ENCODE measurements around the gene DNAH14. TPM values are rescaled to one million over a fixed set of nuclear protein-coding genes. Genes with fewer than 3 reads are reported as not detected.

DNAH14 gene
- total and polyA plus RNA-seq, 9 of the 15 experiments (the other 6 are each of a cell fraction or from before 2014, with no cell fraction given) = 58.4 to 142 (median 98.4) TPM

DNA sequence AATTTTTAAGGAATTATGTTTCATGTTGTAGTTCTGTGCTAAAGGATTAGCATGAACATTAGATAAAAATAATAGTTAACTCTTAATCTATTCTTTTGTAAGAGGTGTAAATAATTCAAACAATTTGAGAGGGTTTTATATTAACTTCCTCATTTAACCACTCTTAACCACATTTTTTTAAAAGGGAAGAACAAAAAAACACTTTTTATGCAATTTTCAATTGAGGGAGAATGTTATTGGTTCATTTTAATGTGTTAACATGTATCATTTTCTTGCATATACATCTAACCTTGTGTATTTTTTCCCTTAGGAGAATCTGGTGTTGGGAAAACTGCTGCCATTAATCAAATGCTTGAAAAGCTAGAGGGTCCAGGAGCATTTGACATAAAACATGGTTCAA, 329.3 kb downstream of the DNAH14 start:
- Histone ChIP-seq H3K9me1 (ENCODE audit: control insufficient read depth, insufficient read depth, low read length) (no peaks in the 10 kb centered on the region), H2AFZ (ENCODE audit: low read depth, low read length) (no peak overlapping the region), H3K27ac (ENCODE audit: extremely low read depth, low read depth, low read length) (no peak overlapping the region), H3K36me3 (ENCODE audit: control insufficient read depth, insufficient read depth, low read length) (no peaks in the 10 kb centered on the region), H3K4me2 (ENCODE audit: insufficient read depth, low read length) (no peak overlapping the region), H3K9me3 (replicated peaks; ENCODE audit: control insufficient read depth, insufficient read depth, low read depth, low read length) (no peaks in the 10 kb centered on the region), H3K4me1 (replicated peaks in 1 of 2; ENCODE audit: control insufficient read depth in 2 of 2, insufficient read depth in 2 of 2, low read length in 2 of 2) (no peaks in the 10 kb centered on the region), H4K20me1 (replicated peaks; ENCODE audit: control insufficient read depth, insufficient read depth, low read length) (no peaks in the 10 kb centered on the region), H3K27me3 (ENCODE audit: control insufficient read depth in 2 of 2, insufficient read depth in 2 of 2, low read length in 2 of 2) (no peaks in the 10 kb centered on the region), H3K4me3 (no peak overlapping the region), H3K79me2 (ENCODE audit: control insufficient read depth, insufficient read depth, low read length) (no peaks in the 10 kb centered on the region), H3K9ac (ENCODE audit: insufficient read depth in 1 of 2, low read depth in 2 of 2, low read length in 2 of 2) (no peak overlapping the region)
- CTCF ChIA-PET (ENCODE audit: low intra/inter-chr PET ratio) = interaction anchor here (0.6 kb wide), 1 partner anchor 1208 kb away, joined by 3 read pairs; no protein-coding TSS in a partner anchor
- DNase-seq (ENCODE audit: extremely low read depth in 1 of 4, low spot score in 3 of 4) (no peak), FAIRE-seq (no peak), ATAC-seq (no peak)
- intact Hi-C loops (cut with micrococcal nuclease) (no loop called here), in situ Hi-C loops (cut with MboI) (no loop called here)
- TF ChIP-seq ARNT (IDR thresholded peaks at IDR 0.05) (no peak), TCFL5 (CRISPR knock-in tag; conservative IDR thresholded peaks at IDR 0.05) (no peak), CREBBP (IDR thresholded peaks at IDR 0.05; ENCODE audit: low read depth, low read length) (no peak), TAF1 (IDR thresholded peaks at IDR 0.05; ENCODE audit: control insufficient read depth, extremely low read depth, insufficient read depth, low read length, severe bottlenecking) (no peak)
- POLR2A ChIA-PET = no interaction called here
- BruUV-seq (replicated peaks) = no TSS peak

DNA sequence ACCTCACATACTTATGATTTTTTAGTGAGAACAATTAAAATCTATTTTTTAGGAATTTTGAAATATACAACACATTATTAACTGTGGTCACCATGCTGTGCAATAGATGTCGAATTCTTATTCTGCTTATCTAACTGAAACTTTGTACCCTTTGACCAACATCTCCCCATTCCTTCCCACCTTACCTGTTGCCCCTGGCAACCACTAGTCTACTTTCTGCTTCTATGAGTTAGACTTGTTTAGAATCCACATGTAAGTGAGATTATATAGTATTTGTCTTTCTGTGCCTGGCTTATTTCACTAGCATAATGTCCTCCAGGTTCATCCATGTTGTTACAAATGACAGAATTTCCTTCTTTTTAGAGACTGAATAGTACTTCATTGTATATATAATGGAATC, 330.1 kb downstream of the DNAH14 start:
- no peak for FAIRE-seq

More for the DNA sequence above, 330.1 kb downstream of the DNAH14 start:
- BruUV-seq (replicated peaks) = no TSS peak
- no peaks in the 10 kb centered on the region for H3K36me3 ChIP-seq (ENCODE audit: control insufficient read depth, insufficient read depth, low read length)
- no peak overlapping the region for H3K27ac ChIP-seq (ENCODE audit: extremely low read depth, low read depth, low read length)
- H4K20me1 ChIP-seq (replicated peaks; ENCODE audit: control insufficient read depth, insufficient read depth, low read length) = no peaks in the 10 kb centered on the region
- ChIA-PET POLR2A (no interaction called here), CTCF (ENCODE audit: low intra/inter-chr PET ratio) (interaction anchor here (0.6 kb wide), 1 partner anchor 1209 kb away, joined by 3 read pairs; no protein-coding TSS in a partner anchor)
- H3K9me1 ChIP-seq (ENCODE audit: control insufficient read depth, insufficient read depth, low read length) = no peaks in the 10 kb centered on the region
- H3K4me3 ChIP-seq = no peak overlapping the region
- H3K9ac ChIP-seq (ENCODE audit: insufficient read depth in 1 of 2, low read depth in 2 of 2, low read length in 2 of 2) = no peak overlapping the region
- WGBS (ENCODE audit: insufficient coverage, low coverage, missing lambda C conversion rate) = 0% methylated on average over 1 of the region's 1 CpG
- no peaks in the 10 kb centered on the region for H3K9me3 ChIP-seq (replicated peaks; ENCODE audit: control insufficient read depth, insufficient read depth, low read depth, low read length)
- in situ Hi-C loops (cut with MboI) (no loop called here), intact Hi-C loops (cut with micrococcal nuclease) (no loop called here)
- no peaks in the 10 kb centered on the region for H3K79me2 ChIP-seq (ENCODE audit: control insufficient read depth, insufficient read depth, low read length)
- no peaks in the 10 kb centered on the region for H3K4me1 ChIP-seq (replicated peaks in 1 of 2; ENCODE audit: control insufficient read depth in 2 of 2, insufficient read depth in 2 of 2, low read length in 2 of 2)
- H3K27me3 ChIP-seq (ENCODE audit: control insufficient read depth in 2 of 2, insufficient read depth in 2 of 2, low read length in 2 of 2) = no peaks in the 10 kb centered on the region
- DNase-seq (ENCODE audit: extremely low read depth in 1 of 4, low spot score in 3 of 4) (no peak), ATAC-seq (no peak)
- TF ChIP-seq, protein P1, sequence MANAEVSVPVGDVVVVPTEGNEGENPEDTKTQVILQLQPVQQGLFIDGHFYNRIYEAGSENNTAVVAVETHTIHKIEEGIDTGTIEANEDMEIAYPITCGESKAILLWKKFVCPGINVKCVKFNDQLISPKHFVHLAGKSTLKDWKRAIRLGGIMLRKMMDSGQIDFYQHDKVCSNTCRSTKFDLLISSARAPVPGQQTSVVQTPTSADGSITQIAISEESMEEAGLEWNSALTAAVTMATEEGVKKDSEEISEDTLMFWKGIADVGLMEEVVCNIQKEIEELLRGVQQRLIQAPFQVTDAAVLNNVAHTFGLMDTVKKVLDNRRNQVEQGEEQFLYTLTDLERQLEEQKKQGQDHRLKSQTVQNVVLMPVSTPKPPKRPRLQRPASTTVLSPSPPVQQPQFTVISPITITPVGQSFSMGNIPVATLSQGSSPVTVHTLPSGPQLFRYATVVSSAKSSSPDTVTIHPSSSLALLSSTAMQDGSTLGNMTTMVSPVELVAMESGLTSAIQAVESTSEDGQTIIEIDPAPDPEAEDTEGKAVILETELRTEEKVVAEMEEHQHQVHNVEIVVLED (CRISPR knock-in tag; IDR thresholded peaks at IDR 0.05) = no peak
- TF ChIP-seq ZNF124 (CRISPR knock-in tag; IDR thresholded peaks at IDR 0.05) (no peak), RFX1 (IDR thresholded peaks at IDR 0.05) (peak; percentile 64)
- no peak overlapping the region for H3K4me2 ChIP-seq (ENCODE audit: insufficient read depth, low read length)
- H2AFZ ChIP-seq (ENCODE audit: low read depth, low read length) = no peak overlapping the region

Data from K562 (cell line).